Iris pigment epithelial cell (primary cell): ENCODE measurements around the gene ZDHHC14.
"Not testable (repeated sequence)": the region's sequence is repeated elsewhere in the genome, so short reads cannot be mapped to it uniquely, and the experiment has no call there.

Source experiments
- DNase-seq: peaks from one replicate; pipeline ENCODE4 v3.0.0-alpha.2; 2011; ENCODE audit warnings: low read depth

ZDHHC14 gene

GRCh38 chr6:157552820-157553485 is 172.0 kb downstream of the ZDHHC14 start:
- no peak for DNase-seq

GRCh38 chr6:157554747-157555146 is 173.8 kb downstream of the ZDHHC14 start:
- DNase-seq, result no peak

- no peak for DNase-seq
Measured at GRCh38 chr6:157555455-157556143, 174.6 kb downstream of the ZDHHC14 start.

- no peak for DNase-seq
Measured at GRCh38 chr6:157556144-157556645, 175.2 kb downstream of the ZDHHC14 start.

GRCh38 chr6:157556671-157557430 is 175.9 kb downstream of the ZDHHC14 start:
- DNase-seq, result no peak

- no peak for DNase-seq
Measured at GRCh38 chr6:157557559-157557958, 176.6 kb downstream of the ZDHHC14 start.

GRCh38 chr6:157558049-157558448 is 177.1 kb downstream of the ZDHHC14 start:
- no peak for DNase-seq

GRCh38 chr6:157558487-157559200 is 177.7 kb downstream of the ZDHHC14 start:
- no peak for DNase-seq

GRCh38 chr6:157559201-157559756 is 178.3 kb downstream of the ZDHHC14 start:
- DNase-seq, result no peak

GRCh38 chr6:157560063-157560462 is 179.1 kb downstream of the ZDHHC14 start:
- DNase-seq, result not testable (repeated sequence)

GRCh38 chr6:157560691-157561413 is 179.9 kb downstream of the ZDHHC14 start:
- no peak for DNase-seq

GRCh38 chr6:157561414-157561790 is 180.4 kb downstream of the ZDHHC14 start:
- no peak for DNase-seq

GRCh38 chr6:157561929-157562810 is 181.2 kb downstream of the ZDHHC14 start:
- no peak for DNase-seq

- no peak for DNase-seq
Measured at GRCh38 chr6:157562997-157563396, 182.0 kb downstream of the ZDHHC14 start.

GRCh38 chr6:157563611-157564284 is 182.8 kb downstream of the ZDHHC14 start:
- DNase-seq, result no peak

GRCh38 chr6:157568702-157569101 is 187.7 kb downstream of the ZDHHC14 start:
- no peak for DNase-seq

- no peak for DNase-seq
Measured at GRCh38 chr6:157569543-157569942, 188.6 kb downstream of the ZDHHC14 start.

GRCh38 chr6:157570104-157570503 is 189.1 kb downstream of the ZDHHC14 start:
- DNase-seq, result no peak

- no peak for DNase-seq
Measured at GRCh38 chr6:157570752-157571151, 189.8 kb downstream of the ZDHHC14 start.

- no peak for DNase-seq
Measured at GRCh38 chr6:157571269-157571668, 190.3 kb downstream of the ZDHHC14 start.
